Measurements from ENCODE around the gene CTU2. TPM values are rescaled to one million over a fixed set of nuclear protein-coding genes. Genes with fewer than 3 reads are reported as not detected.

Gene CTU2
- total RNA-seq, 1 experiment from 2014 or later: 24.8 TPM

- TF ChIP-seq TCF7L2 (IDR thresholded peaks at IDR 0.05; ENCODE audit: low read depth, low read length): no peak
- DNase-seq (ENCODE audit: low read depth, low spot score): no peak
- Histone ChIP-seq H3K27me3 (ENCODE audit: control insufficient read depth, insufficient read depth, low read length) (no peaks in the 10 kb centered on the region), H3K36me3 (ENCODE audit: control insufficient read depth, insufficient read depth, low read length) (peaks cover 6% of the 10 kb centered on the region; the same call in 1 of the 2 replicates), H3K4me3 (ENCODE audit: low read depth in 2 of 2, low read length in 2 of 2) (no peak overlapping the region), H3K4me1 (ENCODE audit: control insufficient read depth, insufficient read depth, low read length) (peaks cover 9% of the 10 kb centered on the region), H3K27ac (ENCODE audit: low read length) (no peak overlapping the region), H3K9me3 (ENCODE audit: control insufficient read depth, insufficient read depth, low read depth, low read length) (no peaks in the 10 kb centered on the region)
- ChIA-PET POLR2A (no interaction called here), CTCF (no interaction called here)
- in situ Hi-C loops (cut with HindIII; ENCODE audit: low pct_unique_long_range_greater_than_20kb, low sequenced_read_pairs) (no loop called here), intact Hi-C loops (cut with micrococcal nuclease; ENCODE audit: unreplicated experiment) (no loop called here)
- no peak for ATAC-seq
- BruUV-seq (replicated peaks): no TSS peak
These were observed 3.7 kb upstream of the CTU2 start for GRCh38 chr16:88702371-88703210.

DNA sequence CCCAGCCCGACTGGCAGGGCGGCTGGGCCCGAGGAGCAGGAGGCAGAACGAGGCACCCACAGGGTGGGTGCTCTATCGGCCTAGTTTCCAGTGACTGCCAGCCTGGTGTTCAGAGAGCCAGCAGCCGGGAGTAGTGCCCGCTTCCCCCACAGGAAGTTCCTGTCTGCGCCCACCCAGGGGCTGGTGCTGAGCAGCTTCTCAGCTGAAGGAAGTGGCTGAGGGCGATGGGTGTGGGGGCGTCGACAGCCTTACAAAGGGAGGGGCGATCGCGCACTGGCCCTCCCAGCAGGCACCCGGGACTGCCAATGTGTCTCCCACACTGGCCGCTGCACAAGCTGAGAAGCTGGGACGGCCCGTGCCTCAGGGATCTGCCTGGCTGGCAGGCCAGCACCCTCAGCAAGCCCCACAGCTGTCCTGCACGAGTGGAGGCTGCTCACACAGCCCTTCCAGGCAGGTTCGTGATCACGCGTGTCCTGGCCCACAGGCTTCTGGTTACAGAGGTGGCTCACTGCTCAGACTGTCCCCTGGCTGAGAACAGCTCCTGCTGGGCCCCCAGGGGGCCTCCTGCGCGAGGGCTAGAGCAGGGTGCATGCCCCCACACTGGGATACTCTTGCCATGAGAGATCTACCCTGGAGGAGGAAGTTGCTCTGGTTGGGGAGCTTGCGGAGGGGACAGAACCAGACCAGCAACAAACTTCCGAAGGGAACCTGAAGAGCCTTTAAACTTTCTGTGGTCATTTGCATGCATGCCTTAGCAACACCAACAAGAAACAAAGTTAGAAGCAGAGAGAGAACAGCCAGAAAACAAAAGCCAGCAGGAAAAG is 2.6 kb upstream of the CTU2 start:
- ATAC-seq (no peak), DNase-seq (ENCODE audit: low read depth, low spot score) (no peak)
- H3K4me1 ChIP-seq (ENCODE audit: control insufficient read depth, insufficient read depth, low read length): peaks cover 9% of the 10 kb centered on the region
- no peaks in the 10 kb centered on the region for H3K27me3 ChIP-seq (ENCODE audit: control insufficient read depth, insufficient read depth, low read length)
- no peaks in the 10 kb centered on the region for H3K9me3 ChIP-seq (ENCODE audit: control insufficient read depth, insufficient read depth, low read depth, low read length)
- H3K27ac ChIP-seq (ENCODE audit: low read length): no peak overlapping the region
- H3K4me3 ChIP-seq (ENCODE audit: low read depth in 2 of 2, low read length in 2 of 2): no peak overlapping the region
- H3K36me3 ChIP-seq (ENCODE audit: control insufficient read depth, insufficient read depth, low read length): peaks cover 6% of the 10 kb centered on the region; the same call in 1 of the 2 replicates
- BruUV-seq (replicated peaks): no TSS peak
- ChIA-PET CTCF (no interaction called here), POLR2A (no interaction called here)
- in situ Hi-C loops (cut with HindIII; ENCODE audit: low pct_unique_long_range_greater_than_20kb, low sequenced_read_pairs) (no loop called here), intact Hi-C loops (cut with micrococcal nuclease; ENCODE audit: unreplicated experiment) (no loop called here)
- no peak for TF ChIP-seq REST (IDR thresholded peaks at IDR 0.05; ENCODE audit: insufficient read depth in 1 of 2, low read depth in 2 of 2, low read length in 1 of 2)

DNA sequence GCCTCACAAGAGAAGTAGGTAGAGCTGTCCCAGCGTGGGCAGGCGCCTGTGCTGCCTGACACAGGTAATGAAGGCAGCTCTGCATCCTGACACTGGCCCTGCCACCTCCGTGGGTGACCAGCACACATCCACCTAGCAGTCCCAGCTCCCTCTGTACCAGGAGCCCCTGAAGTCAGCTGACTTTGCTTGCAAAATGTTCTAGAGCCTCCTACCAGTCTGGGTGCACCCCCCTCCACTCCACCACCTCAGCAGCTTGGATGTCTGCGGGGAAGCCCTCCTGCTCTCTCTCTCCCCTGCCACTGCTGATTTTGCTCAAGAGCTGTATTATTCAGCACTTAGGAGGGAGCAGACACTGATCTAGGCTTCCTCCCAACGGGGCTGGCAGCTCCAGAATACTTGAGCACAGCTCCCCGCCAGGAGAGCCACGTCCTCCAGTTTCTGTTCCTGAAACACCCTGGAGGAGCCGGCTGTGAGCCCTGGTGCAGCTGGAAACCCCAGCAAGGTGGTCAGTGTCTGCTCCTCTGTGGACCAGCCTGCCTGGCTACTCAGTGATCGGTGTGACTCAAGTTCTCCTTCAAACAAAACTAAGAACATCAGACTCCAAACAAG is 1.1 kb upstream of the CTU2 start:
- CTCF ChIA-PET: no interaction called here
- H3K27ac ChIP-seq (ENCODE audit: low read length): peak overlapping the region; percentile 59; the same call in 1 of the 2 replicates

More for the DNA sequence above, 1.1 kb upstream of the CTU2 start:
- BruUV-seq (replicated peaks): TSS peak; percentile 81
- POLR2A ChIA-PET: interaction anchor here (0.6 kb wide), 1 partner anchor 18 kb away, joined by 4 read pairs; no protein-coding TSS in a partner anchor
- Histone ChIP-seq H3K4me1 (ENCODE audit: control insufficient read depth, insufficient read depth, low read length) (peaks cover 9% of the 10 kb centered on the region), H3K36me3 (ENCODE audit: control insufficient read depth, insufficient read depth, low read length) (peaks cover 6% of the 10 kb centered on the region; the same call in 1 of the 2 replicates), H3K9me3 (ENCODE audit: control insufficient read depth, insufficient read depth, low read depth, low read length) (no peaks in the 10 kb centered on the region), H3K27me3 (ENCODE audit: control insufficient read depth, insufficient read depth, low read length) (no peaks in the 10 kb centered on the region), H3K4me3 (ENCODE audit: low read depth in 2 of 2, low read length in 2 of 2) (peak overlapping the region; percentile 59 to 85)
- in situ Hi-C loops (cut with HindIII; ENCODE audit: low pct_unique_long_range_greater_than_20kb, low sequenced_read_pairs) (no loop called here), intact Hi-C loops (cut with micrococcal nuclease; ENCODE audit: unreplicated experiment) (no loop called here)
- no peak for TF ChIP-seq REST (IDR thresholded peaks at IDR 0.05; ENCODE audit: insufficient read depth in 1 of 2, low read depth in 2 of 2, low read length in 1 of 2)
- TF ChIP-seq TCF7L2 (IDR thresholded peaks at IDR 0.05; ENCODE audit: low read depth, low read length): no peak
- TF ChIP-seq POLR2AphosphoS5 (IDR thresholded peaks at IDR 0.05; ENCODE audit: low read depth, low read length): no peak
- TF ChIP-seq, protein P1, sequence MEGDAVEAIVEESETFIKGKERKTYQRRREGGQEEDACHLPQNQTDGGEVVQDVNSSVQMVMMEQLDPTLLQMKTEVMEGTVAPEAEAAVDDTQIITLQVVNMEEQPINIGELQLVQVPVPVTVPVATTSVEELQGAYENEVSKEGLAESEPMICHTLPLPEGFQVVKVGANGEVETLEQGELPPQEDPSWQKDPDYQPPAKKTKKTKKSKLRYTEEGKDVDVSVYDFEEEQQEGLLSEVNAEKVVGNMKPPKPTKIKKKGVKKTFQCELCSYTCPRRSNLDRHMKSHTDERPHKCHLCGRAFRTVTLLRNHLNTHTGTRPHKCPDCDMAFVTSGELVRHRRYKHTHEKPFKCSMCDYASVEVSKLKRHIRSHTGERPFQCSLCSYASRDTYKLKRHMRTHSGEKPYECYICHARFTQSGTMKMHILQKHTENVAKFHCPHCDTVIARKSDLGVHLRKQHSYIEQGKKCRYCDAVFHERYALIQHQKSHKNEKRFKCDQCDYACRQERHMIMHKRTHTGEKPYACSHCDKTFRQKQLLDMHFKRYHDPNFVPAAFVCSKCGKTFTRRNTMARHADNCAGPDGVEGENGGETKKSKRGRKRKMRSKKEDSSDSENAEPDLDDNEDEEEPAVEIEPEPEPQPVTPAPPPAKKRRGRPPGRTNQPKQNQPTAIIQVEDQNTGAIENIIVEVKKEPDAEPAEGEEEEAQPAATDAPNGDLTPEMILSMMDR (IDR thresholded peaks at IDR 0.05): no peak
- TF ChIP-seq SIN3A (IDR thresholded peaks at IDR 0.05; ENCODE audit: borderline replicate concordance, insufficient read depth, low read depth, low read length): no peak
- ATAC-seq (no peak), DNase-seq (ENCODE audit: low read depth, low spot score) (no peak)
